ENCODE results near the gene NFIL3. TPM values are rescaled to one million over a fixed set of nuclear protein-coding genes. Genes with fewer than 3 reads are reported as not detected.

Gene NFIL3
- total RNA-seq, 1 donor from 2014 or later = 9.6 TPM

GRCh38 chr9:91451431-91452270, 28.0 kb upstream of the NFIL3 start:
- H3K4me3 Mint-ChIP-seq (ENCODE audit: unreplicated experiment) = no peak overlapping the region
- TF ChIP-seq, protein P1, sequence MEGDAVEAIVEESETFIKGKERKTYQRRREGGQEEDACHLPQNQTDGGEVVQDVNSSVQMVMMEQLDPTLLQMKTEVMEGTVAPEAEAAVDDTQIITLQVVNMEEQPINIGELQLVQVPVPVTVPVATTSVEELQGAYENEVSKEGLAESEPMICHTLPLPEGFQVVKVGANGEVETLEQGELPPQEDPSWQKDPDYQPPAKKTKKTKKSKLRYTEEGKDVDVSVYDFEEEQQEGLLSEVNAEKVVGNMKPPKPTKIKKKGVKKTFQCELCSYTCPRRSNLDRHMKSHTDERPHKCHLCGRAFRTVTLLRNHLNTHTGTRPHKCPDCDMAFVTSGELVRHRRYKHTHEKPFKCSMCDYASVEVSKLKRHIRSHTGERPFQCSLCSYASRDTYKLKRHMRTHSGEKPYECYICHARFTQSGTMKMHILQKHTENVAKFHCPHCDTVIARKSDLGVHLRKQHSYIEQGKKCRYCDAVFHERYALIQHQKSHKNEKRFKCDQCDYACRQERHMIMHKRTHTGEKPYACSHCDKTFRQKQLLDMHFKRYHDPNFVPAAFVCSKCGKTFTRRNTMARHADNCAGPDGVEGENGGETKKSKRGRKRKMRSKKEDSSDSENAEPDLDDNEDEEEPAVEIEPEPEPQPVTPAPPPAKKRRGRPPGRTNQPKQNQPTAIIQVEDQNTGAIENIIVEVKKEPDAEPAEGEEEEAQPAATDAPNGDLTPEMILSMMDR (IDR thresholded peaks at IDR 0.05; ENCODE audit: unreplicated experiment) = no peak
- no peaks in the 10 kb centered on the region for H3K4me1 Mint-ChIP-seq (ENCODE audit: unreplicated experiment)
- H3K27me3 Mint-ChIP-seq (ENCODE audit: unreplicated experiment) = no peaks in the 10 kb centered on the region
- no peaks in the 10 kb centered on the region for H3K9me3 Mint-ChIP-seq (ENCODE audit: unreplicated experiment)
- no peaks in the 10 kb centered on the region for H3K36me3 Mint-ChIP-seq (ENCODE audit: low read depth, unreplicated experiment)
- no peak overlapping the region for H3K27ac Mint-ChIP-seq (ENCODE audit: unreplicated experiment)
- no peak for DNase-seq (ENCODE audit: low spot score)

DNA sequence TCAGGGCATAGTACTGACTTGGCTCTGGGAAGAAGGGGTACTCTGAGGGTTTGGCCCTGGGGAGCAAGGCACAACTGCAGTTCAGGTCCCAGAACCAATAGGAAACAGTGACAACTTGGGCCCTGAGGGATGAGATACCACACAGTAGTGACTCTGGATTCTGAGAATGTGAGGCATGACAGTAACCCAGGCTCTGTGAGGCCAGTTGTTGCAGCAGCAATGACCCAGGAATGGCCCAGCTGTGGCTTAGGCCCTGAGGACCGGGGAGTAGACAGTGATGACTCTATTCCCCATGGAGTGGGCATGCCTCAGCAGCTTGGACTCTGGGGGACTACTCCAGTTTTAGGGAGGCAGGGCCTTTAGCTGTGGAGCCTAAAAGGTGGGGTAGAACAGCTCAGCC, 21.5 kb upstream of the NFIL3 start:
- H3K27me3 Mint-ChIP-seq (ENCODE audit: unreplicated experiment) = no peaks in the 10 kb centered on the region
- H3K4me1 Mint-ChIP-seq (ENCODE audit: unreplicated experiment) = no peaks in the 10 kb centered on the region
- peaks cover 7% of the 10 kb centered on the region for H3K36me3 Mint-ChIP-seq (ENCODE audit: low read depth, unreplicated experiment)
- H3K9me3 Mint-ChIP-seq (ENCODE audit: unreplicated experiment) = no peaks in the 10 kb centered on the region
- no peak overlapping the region for H3K27ac Mint-ChIP-seq (ENCODE audit: unreplicated experiment)
- TF ChIP-seq, protein P1 (IDR thresholded peaks at IDR 0.05; ENCODE audit: unreplicated experiment) = no peak
- H3K4me3 Mint-ChIP-seq (ENCODE audit: unreplicated experiment) = no peak overlapping the region
- DNase-seq (ENCODE audit: low spot score) = no peak

DNA sequence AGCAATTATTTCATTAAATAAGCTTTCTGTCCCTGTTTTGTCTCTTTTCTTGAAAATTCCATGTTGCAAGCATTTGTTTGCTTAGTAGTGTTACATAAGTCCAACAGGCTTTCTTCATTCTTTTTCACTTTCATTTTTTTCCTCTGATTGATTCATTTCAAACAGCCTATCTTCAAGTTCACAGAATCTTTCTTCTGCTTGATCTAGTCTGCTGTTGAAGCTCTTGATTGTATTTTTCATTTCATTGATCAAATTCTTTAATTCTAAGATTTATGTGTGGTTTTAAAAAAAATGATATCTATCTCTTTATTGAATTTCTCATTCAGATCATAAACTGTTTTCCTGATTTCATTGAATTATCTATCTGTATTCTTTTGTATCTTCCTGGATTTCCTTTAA, 20.4 kb upstream of the NFIL3 start:
- peaks cover 7% of the 10 kb centered on the region for H3K36me3 Mint-ChIP-seq (ENCODE audit: low read depth, unreplicated experiment)
- no peaks in the 10 kb centered on the region for H3K4me1 Mint-ChIP-seq (ENCODE audit: unreplicated experiment)
- peaks cover 2% of the 10 kb centered on the region for H3K27me3 Mint-ChIP-seq (ENCODE audit: unreplicated experiment)
- TF ChIP-seq, protein P1 (IDR thresholded peaks at IDR 0.05; ENCODE audit: unreplicated experiment) = no peak
- no peak overlapping the region for H3K27ac Mint-ChIP-seq (ENCODE audit: unreplicated experiment)
- H3K4me3 Mint-ChIP-seq (ENCODE audit: unreplicated experiment) = no peak overlapping the region
- no peak for DNase-seq (ENCODE audit: low spot score)
- no peaks in the 10 kb centered on the region for H3K9me3 Mint-ChIP-seq (ENCODE audit: unreplicated experiment)

DNA sequence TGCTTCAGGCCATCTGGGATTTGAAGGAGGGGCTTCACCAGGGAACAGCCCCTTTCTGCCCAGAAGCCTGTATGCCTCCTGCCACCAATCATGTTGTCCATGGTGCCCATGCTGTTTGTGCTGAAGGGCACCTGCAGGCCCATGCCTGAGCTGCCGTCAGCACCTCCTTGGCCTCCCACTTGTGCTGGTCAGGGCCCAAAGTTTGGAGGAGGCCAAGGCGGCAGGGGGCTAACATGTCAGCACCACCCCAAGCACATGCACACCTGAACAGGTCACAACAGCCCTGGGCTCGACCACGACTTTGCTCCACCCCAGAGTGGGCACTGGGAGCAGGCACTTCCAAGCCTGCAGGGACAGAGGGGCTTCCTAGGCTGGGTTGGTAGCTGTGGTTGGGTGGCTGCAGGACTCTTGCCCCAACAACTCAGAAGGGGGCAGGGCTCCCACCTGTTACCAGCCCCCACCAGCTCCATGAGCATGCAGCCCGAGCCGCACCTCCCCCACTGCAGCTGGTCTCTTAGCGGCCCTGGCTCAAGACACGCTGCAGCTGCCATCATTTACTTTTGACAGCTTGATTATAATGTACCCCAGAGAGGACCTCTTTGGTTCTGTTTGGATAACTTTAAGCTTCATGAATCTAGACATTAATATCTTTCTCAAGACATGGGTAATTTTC, 19.8 kb upstream of the NFIL3 start:
- Mint-ChIP-seq H3K27me3 (ENCODE audit: unreplicated experiment) (peaks cover 2% of the 10 kb centered on the region), H3K4me1 (ENCODE audit: unreplicated experiment) (no peaks in the 10 kb centered on the region), H3K27ac (ENCODE audit: unreplicated experiment) (no peak overlapping the region), H3K36me3 (ENCODE audit: low read depth, unreplicated experiment) (peaks cover 7% of the 10 kb centered on the region), H3K9me3 (ENCODE audit: unreplicated experiment) (no peaks in the 10 kb centered on the region), H3K4me3 (ENCODE audit: unreplicated experiment) (no peak overlapping the region)
- TF ChIP-seq, protein P1 (IDR thresholded peaks at IDR 0.05; ENCODE audit: unreplicated experiment) = no peak
- no peak for DNase-seq (ENCODE audit: low spot score)

GRCh38 chr9:91436841-91437240, 13.2 kb upstream of the NFIL3 start:
- Mint-ChIP-seq H3K27me3 (ENCODE audit: unreplicated experiment) (peaks cover 2% of the 10 kb centered on the region), H3K4me1 (ENCODE audit: unreplicated experiment) (peaks cover 3% of the 10 kb centered on the region), H3K4me3 (ENCODE audit: unreplicated experiment) (no peak overlapping the region), H3K9me3 (ENCODE audit: unreplicated experiment) (no peaks in the 10 kb centered on the region), H3K36me3 (ENCODE audit: low read depth, unreplicated experiment) (no peaks in the 10 kb centered on the region), H3K27ac (ENCODE audit: unreplicated experiment) (no peak overlapping the region)
- TF ChIP-seq, protein P1 (IDR thresholded peaks at IDR 0.05; ENCODE audit: unreplicated experiment) = no peak
- DNase-seq (ENCODE audit: low spot score) = no peak

Data from endothelial cell (in vitro differentiated cells).